Type B pancreatic cell (in vitro differentiated cells): ENCODE results near the gene TTC36. TPM values are rescaled to one million over a fixed set of nuclear protein-coding genes. Genes with fewer than 3 reads are reported as not detected.
A peak's percentile ranks its signal among the peaks of the same experiment; 100 is the strongest.
"Not testable (repeated sequence)": the region's sequence is repeated elsewhere in the genome, so short reads cannot be mapped to it uniquely, and the experiment has no call there.

Source experiments
- DNase-seq: peaks from one replicate; pipeline ENCODE4 v3.0.0; 2021; ENCODE audit warnings: mixed read lengths; ENCODE audit not compliant: unreplicated experiment; ENCODE audit errors: extremely low spot score
- H3K27ac Mint-ChIP-seq: 2 replicates; pipeline ENCODE4 v1.8.0; 2021; ENCODE audit warnings: mild to moderate bottlenecking, mixed read lengths
- H3K27me3 Mint-ChIP-seq: 2 replicates; pipeline ENCODE4 v1.8.0; 2021; ENCODE audit warnings: mixed read lengths
- H3K36me3 Mint-ChIP-seq: 2 replicates; pipeline ENCODE4 v1.8.0; 2021; ENCODE audit warnings: mixed read lengths
- H3K4me1 Mint-ChIP-seq: one replicate; pipeline ENCODE4 v1.8.0; 2021; ENCODE audit warnings: mixed read lengths; ENCODE audit not compliant: unreplicated experiment
- H3K4me3 Mint-ChIP-seq: 2 replicates; pipeline ENCODE4 v1.8.0; 2021; ENCODE audit warnings: mild to moderate bottlenecking, mixed read lengths
- H3K9me3 Mint-ChIP-seq: 2 replicates; pipeline ENCODE4 v1.8.0; 2021; ENCODE audit warnings: mixed read lengths
- long read RNA-seq: library from polyadenylated mRNA; unstranded; transcript quantifications from one replicate; pipeline ENCODE4 v2.0.0, GENCODE V29; 2020
- total RNA-seq: library from RNA; stranded (reverse); gene quantifications from 2 replicates; pipeline ENCODE4 v1.2.1, GENCODE V29; 2021; ENCODE audit warnings: low replicate concordance
- TF ChIP-seq, protein P1 (sequence below): fragments of 200-600 bp; sonication (generic); conservative IDR thresholded peaks from 2 replicates; pipeline ENCODE4 v1.5.0; 2021; ENCODE audit warnings: antibody characterized with exemption, mild to moderate bottlenecking

TTC36 gene, protein sequence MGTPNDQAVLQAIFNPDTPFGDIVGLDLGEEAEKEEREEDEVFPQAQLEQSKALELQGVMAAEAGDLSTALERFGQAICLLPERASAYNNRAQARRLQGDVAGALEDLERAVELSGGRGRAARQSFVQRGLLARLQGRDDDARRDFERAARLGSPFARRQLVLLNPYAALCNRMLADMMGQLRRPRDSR
- 1.6 and 1.8 TPM in 2 replicates for total RNA-seq
- long read RNA-seq: 0 reads

DNA sequence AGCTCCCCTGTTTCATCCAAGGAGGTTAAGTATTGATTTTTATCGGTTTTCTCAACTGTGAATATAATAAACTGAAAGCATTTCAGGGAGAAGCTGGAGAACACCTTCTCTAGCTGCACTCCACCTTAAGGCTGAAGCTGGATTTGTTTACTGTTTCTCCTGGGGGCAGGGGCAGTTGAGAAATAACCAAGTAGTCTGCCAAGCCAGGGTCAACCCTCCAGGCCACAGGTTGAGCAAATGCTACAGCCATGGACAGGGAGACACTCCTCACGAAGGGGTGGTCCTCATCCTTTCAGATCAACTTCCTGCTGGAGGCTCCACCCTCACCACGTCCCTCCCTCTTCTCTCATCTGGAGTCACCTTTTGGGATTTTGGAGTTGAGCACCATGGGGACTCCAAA, at the start of gene TTC36:
TSS of gene TTC36 (plus strand) at position 366 of the 400 bp plus-strand sequence. CDS start at position 387, 21 bp downstream.
- no peaks in the 10 kb centered on the region for H3K27me3 Mint-ChIP-seq
- DNase-seq: no peak
- peaks cover 12% of the 10 kb centered on the region for H3K36me3 Mint-ChIP-seq
- TF ChIP-seq, protein P1, sequence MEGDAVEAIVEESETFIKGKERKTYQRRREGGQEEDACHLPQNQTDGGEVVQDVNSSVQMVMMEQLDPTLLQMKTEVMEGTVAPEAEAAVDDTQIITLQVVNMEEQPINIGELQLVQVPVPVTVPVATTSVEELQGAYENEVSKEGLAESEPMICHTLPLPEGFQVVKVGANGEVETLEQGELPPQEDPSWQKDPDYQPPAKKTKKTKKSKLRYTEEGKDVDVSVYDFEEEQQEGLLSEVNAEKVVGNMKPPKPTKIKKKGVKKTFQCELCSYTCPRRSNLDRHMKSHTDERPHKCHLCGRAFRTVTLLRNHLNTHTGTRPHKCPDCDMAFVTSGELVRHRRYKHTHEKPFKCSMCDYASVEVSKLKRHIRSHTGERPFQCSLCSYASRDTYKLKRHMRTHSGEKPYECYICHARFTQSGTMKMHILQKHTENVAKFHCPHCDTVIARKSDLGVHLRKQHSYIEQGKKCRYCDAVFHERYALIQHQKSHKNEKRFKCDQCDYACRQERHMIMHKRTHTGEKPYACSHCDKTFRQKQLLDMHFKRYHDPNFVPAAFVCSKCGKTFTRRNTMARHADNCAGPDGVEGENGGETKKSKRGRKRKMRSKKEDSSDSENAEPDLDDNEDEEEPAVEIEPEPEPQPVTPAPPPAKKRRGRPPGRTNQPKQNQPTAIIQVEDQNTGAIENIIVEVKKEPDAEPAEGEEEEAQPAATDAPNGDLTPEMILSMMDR: no peak
- H3K9me3 Mint-ChIP-seq: no peaks in the 10 kb centered on the region
- H3K27ac Mint-ChIP-seq: no peak within 1 kb of the TSS
- no peak within 1 kb of the TSS for H3K4me3 Mint-ChIP-seq
- peaks cover 17% of the 10 kb centered on the region for H3K4me1 Mint-ChIP-seq

DNA sequence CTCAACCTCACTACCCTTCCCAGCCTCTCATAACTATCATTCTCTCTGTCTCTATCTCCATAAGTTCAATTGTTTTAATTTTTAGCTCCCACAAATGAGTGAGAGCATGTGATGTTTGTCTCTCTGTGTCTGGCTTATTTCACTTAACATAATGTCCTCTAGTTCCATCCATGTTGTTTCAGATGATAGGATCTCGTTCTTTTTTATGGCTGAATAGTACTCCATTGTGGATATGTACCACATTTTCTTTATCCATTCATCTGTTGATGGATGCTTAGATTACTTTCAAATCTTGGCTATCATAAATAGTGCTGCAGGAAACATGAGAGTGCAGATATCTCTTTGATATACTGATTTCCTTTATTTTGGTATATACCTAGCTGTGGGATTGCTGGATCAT, 46.0 kb upstream of the TTC36 start:
- H3K4me1 Mint-ChIP-seq, H3K4me3 Mint-ChIP-seq, H3K27ac Mint-ChIP-seq, DNase-seq, H3K9me3 Mint-ChIP-seq, H3K27me3 Mint-ChIP-seq: not testable (repeated sequence)
- H3K36me3 Mint-ChIP-seq: peaks cover 35% of the 10 kb centered on the region

DNA sequence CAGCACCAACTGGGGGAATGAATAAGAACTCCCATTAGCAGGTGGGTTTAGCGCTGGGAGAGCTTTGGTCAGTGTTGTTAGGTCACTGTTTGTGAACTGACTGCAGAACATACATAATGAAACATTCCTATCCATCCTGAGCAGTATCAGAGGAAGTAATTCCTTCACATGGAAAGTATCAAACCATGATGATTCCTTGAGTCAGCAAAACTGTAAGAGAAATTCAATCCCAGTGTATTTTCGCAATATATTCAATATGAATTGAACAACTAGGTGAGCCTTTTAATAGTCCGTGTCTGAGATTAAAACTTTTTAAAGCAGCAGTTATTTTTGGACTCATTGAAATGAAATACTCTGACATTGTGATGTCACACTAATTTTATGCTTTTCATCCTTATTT, 42.9 kb upstream of the TTC36 start:
- H3K4me3 Mint-ChIP-seq: no peak overlapping the region
- TF ChIP-seq, protein P1: no peak
- peaks cover 16% of the 10 kb centered on the region for H3K36me3 Mint-ChIP-seq
- H3K4me1 Mint-ChIP-seq: no peaks in the 10 kb centered on the region
- no peaks in the 10 kb centered on the region for H3K9me3 Mint-ChIP-seq
- no peaks in the 10 kb centered on the region for H3K27me3 Mint-ChIP-seq
- DNase-seq: no peak
- H3K27ac Mint-ChIP-seq: no peak overlapping the region

DNA sequence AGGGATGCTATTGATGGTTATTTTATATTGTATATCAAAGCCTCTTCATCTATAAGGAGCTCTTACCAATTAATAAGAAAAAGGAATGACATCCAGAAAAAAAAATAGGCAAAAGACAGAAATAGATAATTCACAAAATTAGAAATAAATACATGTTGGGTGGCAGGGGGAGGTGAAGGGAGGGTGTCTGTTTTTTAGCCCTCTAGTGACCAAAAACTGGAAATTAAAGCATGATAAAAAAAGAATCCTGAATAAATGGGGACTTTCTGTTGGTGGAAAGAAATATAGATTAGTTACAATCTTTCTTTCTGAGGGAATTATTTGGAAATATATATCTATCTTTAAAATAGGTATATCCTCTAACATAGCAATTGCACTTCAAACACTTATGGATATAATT, 42.0 kb upstream of the TTC36 start:
- H3K9me3 Mint-ChIP-seq: no peaks in the 10 kb centered on the region
- DNase-seq: no peak
- no peaks in the 10 kb centered on the region for H3K4me1 Mint-ChIP-seq
- no peak overlapping the region for H3K4me3 Mint-ChIP-seq
- H3K36me3 Mint-ChIP-seq: peaks cover 18% of the 10 kb centered on the region
- TF ChIP-seq, protein P1: peak; percentile 46
- H3K27ac Mint-ChIP-seq: no peak overlapping the region
- no peaks in the 10 kb centered on the region for H3K27me3 Mint-ChIP-seq

DNA sequence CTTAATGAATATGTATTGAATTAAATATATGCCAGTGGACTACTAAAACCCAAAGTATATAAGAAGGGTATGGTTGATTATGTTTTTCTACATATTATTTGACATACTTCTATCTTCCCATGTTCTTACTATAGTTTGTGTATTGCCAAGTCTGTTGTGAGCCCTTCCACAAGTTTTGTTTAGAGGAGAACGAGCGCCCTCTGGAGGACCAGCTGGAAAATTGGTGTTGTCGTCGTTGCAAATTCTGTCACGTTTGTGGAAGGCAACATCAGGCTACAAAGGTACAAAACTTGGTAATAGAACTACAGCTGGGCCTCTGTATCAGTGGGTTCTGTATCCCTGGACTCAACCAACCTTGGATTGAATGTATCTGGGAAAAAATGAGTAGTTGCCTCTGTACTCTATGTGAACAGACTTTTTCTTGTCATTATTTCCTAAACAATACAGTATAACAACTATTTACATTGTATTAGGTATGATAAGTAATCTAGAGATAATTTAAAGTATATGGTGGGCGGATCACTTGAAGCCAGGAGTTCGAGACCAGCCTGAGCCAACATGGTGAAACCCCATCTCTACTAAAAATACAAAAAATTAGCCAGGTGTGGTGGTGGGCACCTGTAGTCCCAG, 38.7 kb upstream of the TTC36 start:
- no peaks in the 10 kb centered on the region for H3K9me3 Mint-ChIP-seq
- H3K36me3 Mint-ChIP-seq: peaks cover 16% of the 10 kb centered on the region
- H3K4me3 Mint-ChIP-seq: no peak overlapping the region
- no peak overlapping the region for H3K27ac Mint-ChIP-seq
- DNase-seq: no peak
- H3K4me1 Mint-ChIP-seq: no peaks in the 10 kb centered on the region
- TF ChIP-seq, protein P1: peak; percentile 94
- no peaks in the 10 kb centered on the region for H3K27me3 Mint-ChIP-seq

DNA sequence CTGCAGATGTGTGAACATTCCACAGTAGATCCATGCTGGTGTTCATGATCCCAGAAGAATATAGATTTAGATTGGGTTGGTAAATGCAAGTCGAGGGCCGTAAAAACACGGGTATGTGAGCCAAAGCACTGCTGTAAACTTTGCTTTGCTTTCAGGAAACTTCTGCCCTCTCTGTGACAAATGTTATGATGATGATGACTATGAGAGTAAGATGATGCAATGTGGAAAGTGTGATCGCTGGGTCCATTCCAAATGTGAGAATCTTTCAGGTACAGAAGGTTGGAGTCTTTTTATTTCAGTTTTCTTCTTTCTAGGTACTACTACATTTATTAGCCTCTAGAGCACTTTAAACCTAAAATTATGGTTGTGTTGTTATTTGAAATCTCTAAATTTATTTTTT, 36.2 kb upstream of the TTC36 start:
- Mint-ChIP-seq H3K36me3 (peaks cover 17% of the 10 kb centered on the region), H3K27ac (no peak overlapping the region), H3K9me3 (no peaks in the 10 kb centered on the region), H3K4me3 (no peak overlapping the region), H3K4me1 (no peaks in the 10 kb centered on the region), H3K27me3 (no peaks in the 10 kb centered on the region)
- no peak for DNase-seq
- TF ChIP-seq, protein P1: no peak
